Neuron (in vitro differentiated cells): ENCODE measurements around the gene UBAC2.

Experiments used
- H2AFZ ChIP-seq: one replicate; pipeline ENCODE4 v1.6.1; 2013; ENCODE audit warnings: low read depth, mild to moderate bottlenecking, inconsistent platforms, low read length, moderate library complexity
- H3K27me3 ChIP-seq: one replicate; pipeline ENCODE4 v1.6.1; 2013; ENCODE audit warnings: low read length; ENCODE audit not compliant: insufficient read depth
- H3K36me3 ChIP-seq: one replicate; pipeline ENCODE4 v1.6.1; 2013; ENCODE audit warnings: low read length; ENCODE audit not compliant: insufficient read depth
- H3K4me1 ChIP-seq: one replicate; pipeline ENCODE4 v1.6.1; 2013; ENCODE audit warnings: low read length; ENCODE audit not compliant: insufficient read depth
- H3K4me3 ChIP-seq: 2 replicates; pipeline ENCODE4 v1.5.1; 2013; ENCODE audit warnings: mild to moderate bottlenecking, low read length, moderate library complexity
- H3K9me3 ChIP-seq: one replicate; pipeline ENCODE4 v1.6.1; 2013; ENCODE audit warnings: low read length

The UBAC2 gene

DNA sequence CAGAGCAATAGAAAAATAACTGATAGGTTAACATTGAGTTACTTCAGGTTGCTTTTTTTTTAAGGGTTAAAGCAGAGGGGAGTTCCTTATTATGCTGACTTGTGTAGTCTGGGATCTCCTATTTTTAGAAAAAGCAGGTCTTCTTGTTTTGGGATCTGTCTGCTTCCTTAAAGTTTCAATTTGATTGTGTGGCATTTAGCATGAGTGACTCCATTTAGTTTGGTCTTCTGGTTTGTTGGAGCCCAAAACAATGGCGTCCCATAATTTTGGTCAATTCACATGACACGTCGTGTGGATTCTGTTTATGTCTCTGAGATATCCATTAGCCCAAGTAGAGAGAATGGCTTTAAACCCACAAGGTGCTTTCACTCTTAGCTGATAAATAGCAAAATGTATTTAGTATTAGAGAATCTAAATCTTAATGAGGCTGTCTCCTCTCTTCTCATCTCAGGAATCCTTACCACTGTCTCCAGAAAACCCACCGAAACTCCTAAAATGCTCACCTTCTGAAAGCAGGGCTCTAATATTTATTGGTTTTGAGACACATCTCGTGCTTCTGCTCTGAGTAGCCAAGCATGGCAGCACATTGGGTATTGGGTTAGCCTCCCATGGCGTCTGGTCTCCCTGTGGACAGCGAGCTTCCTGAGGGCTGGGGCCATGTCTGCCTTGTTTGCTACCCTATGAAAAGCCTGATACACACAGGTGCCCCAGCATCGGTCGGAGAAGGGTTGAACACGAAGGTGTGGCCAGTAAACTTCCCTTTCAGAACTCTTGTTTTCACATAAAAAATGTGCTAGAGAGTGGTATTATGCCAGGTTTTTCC, 173.7 kb downstream of the UBAC2 start:
- H3K4me3 ChIP-seq = no peak overlapping the region

DNA sequence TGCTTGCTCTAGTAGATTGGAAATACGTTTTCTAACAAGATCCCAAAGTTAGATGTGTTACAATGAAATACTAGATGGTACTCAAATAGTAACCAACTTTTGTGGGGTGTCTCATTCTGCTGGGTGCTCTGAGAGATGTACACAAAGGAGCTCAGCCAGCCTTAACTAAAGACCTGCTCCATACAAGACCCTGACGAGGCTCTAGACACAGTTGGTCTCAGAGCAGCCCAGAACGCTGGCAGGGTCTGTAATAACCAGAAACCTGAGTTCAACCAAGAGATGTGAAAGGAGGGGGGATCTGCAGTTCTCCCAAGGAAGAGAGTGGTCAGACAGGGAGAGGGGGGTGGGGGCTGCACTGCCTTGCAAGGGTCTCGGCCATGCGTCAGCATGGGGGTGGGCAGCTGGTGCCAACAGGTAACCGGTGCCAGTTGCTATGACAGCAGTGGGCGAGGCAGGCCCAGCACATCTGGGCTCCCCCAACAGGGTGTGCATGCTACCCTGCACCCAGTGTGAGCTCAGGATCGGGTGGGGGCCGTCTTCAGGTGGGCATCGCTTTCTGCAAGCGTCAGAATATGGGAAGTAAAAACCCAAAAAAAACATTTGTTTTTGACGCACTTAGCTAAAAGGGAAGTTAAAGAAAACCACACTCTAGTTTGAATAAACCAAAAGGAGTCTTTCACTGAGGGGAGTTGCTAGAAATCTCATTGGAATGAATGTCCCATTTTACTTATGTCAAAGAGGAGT, 174.5 kb downstream of the UBAC2 start:
- Histone ChIP-seq H3K4me3 (no peak overlapping the region), H3K27me3 (no peaks in the 10 kb centered on the region), H2AFZ (no peak overlapping the region), H3K4me1 (no peaks in the 10 kb centered on the region), H3K36me3 (peaks cover 6% of the 10 kb centered on the region), H3K9me3 (no peaks in the 10 kb centered on the region)

More for the DNA sequence above, 173.7 kb downstream of the UBAC2 start:
- peaks cover 10% of the 10 kb centered on the region for H3K36me3 ChIP-seq
- H3K27me3 ChIP-seq = no peaks in the 10 kb centered on the region
- no peaks in the 10 kb centered on the region for H3K9me3 ChIP-seq
- no peak overlapping the region for H2AFZ ChIP-seq
- no peaks in the 10 kb centered on the region for H3K4me1 ChIP-seq

DNA sequence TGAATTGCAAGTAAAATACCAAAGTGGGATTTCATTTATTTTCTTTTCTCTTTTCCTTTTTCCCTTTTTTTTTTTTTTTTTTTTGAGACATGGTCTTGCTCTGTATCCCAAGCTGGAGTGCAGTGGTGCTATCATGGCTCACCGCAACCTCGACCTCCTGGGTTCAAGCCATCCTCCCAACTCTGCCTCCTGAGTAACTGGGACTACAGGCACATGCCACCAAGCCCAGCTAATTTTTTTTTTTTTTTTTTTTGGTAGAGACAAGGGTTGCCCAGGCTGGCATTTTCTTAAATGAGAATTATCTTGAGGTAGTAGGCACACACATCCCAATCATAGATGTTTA, 175.1 kb downstream of the UBAC2 start:
- no peak overlapping the region for H3K4me3 ChIP-seq
- H3K9me3 ChIP-seq = no peaks in the 10 kb centered on the region
- H3K4me1 ChIP-seq = no peaks in the 10 kb centered on the region
- no peak overlapping the region for H2AFZ ChIP-seq
- H3K27me3 ChIP-seq = no peaks in the 10 kb centered on the region
- H3K36me3 ChIP-seq = peaks cover 3% of the 10 kb centered on the region

DNA sequence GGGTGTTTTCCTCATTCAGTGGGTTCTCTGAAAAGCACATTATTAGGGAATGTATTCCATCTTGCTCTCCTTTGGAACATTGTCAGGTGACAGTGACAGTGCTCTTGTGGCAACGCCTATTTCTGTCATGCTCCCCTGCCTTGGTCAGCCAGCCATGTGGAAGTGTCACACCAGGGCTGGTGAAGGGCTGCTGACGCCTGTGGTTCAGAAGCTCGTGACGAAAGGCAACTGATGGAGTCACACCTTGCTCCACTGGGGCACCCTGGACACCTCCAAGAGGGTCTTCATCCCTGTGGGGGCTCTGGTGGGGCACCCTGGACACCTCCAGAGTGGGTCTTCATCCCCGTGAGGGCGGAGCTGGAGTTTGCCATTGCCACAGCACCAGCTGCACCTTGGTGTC, 175.5 kb downstream of the UBAC2 start:
- no peaks in the 10 kb centered on the region for H3K4me1 ChIP-seq
- H3K9me3 ChIP-seq = no peaks in the 10 kb centered on the region
- H3K36me3 ChIP-seq = peaks cover 3% of the 10 kb centered on the region
- H2AFZ ChIP-seq = no peak overlapping the region
- no peaks in the 10 kb centered on the region for H3K27me3 ChIP-seq
- no peak overlapping the region for H3K4me3 ChIP-seq

DNA sequence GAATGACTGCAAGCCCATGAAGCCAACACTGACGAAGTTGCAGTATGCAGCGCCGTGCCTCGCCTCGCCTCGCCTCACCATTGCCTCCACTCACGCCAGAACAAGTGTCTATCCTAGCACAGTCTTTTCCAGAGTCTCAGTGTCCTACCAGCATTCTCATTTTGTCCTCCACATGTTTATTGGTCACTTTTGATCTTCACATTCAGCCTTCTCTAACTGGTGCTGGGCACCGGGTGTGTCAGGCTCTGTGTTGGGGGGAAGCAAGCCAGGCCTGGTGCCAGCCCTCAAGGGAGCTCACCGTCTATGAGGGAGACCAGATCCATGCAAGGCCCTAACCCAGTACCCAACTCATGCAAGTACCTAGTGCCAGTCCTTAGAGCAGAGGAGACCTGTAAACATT, 176.3 kb downstream of the UBAC2 start:
- no peaks in the 10 kb centered on the region for H3K9me3 ChIP-seq
- H3K36me3 ChIP-seq = peaks cover 3% of the 10 kb centered on the region
- no peak overlapping the region for H2AFZ ChIP-seq
- no peak overlapping the region for H3K4me3 ChIP-seq
- no peaks in the 10 kb centered on the region for H3K4me1 ChIP-seq
- no peaks in the 10 kb centered on the region for H3K27me3 ChIP-seq

DNA sequence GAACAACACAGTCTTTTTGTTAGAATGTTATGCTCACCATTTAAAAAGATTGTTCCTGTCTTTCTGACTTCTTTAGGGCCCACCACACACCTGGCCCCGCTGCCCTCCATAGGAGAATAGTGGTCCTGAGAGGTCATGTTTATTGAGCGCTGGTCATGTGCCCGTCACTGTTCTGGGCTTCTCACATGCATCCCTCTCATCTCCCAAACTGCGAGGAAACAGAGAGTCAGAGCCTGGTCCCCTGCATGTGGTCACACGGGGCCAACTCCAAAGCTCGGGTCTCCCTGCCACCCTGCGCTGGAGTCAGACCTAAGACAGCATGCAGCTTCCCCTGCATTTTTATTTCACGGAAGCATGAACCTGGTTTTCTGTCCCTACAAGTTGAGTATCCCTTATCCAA, 177.0 kb downstream of the UBAC2 start:
- H3K4me1 ChIP-seq = no peaks in the 10 kb centered on the region
- H3K4me3 ChIP-seq = no peak overlapping the region
- peaks cover 3% of the 10 kb centered on the region for H3K36me3 ChIP-seq
- H3K9me3 ChIP-seq = no peaks in the 10 kb centered on the region
- no peaks in the 10 kb centered on the region for H3K27me3 ChIP-seq
- no peak overlapping the region for H2AFZ ChIP-seq

DNA sequence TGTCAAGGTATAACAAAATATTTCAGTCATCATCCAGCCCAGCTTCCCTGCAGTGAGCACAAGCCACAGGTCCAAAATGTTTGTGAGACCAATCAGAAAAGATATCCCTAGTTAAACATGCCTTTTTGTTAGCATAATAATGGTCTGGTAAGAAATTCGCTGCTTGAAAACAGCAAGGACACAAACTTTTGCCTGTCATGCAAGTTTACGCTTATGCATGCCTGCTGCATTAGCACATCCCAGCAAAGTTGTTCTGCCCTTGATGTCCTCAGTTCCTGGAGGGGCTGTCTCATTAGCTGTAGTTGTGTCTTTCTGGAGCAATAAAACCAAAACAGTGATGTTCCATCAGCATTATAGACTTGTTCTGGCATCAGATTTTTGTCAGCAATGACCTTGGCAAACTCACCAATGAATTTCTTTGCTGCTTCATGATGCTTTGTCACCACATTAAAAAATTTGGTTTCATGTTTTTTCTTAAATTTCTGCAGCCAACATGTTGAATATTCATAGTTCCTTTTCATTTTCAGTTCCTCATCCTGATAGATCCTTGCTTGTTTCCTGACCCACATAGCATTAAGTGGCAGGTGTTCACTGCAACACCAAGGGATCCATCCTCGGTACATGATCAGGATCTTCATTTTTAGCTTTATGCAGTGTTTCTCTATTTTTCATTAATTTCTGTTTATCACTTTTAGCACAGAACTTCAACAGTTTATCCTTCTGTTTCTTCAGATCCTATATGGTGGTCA, 178.5 kb downstream of the UBAC2 start:
- Histone ChIP-seq H3K9me3 (no peaks in the 10 kb centered on the region), H3K4me1 (no peaks in the 10 kb centered on the region), H3K4me3 (no peak overlapping the region), H3K36me3 (peaks cover 3% of the 10 kb centered on the region), H2AFZ (no peak overlapping the region), H3K27me3 (no peaks in the 10 kb centered on the region)

DNA sequence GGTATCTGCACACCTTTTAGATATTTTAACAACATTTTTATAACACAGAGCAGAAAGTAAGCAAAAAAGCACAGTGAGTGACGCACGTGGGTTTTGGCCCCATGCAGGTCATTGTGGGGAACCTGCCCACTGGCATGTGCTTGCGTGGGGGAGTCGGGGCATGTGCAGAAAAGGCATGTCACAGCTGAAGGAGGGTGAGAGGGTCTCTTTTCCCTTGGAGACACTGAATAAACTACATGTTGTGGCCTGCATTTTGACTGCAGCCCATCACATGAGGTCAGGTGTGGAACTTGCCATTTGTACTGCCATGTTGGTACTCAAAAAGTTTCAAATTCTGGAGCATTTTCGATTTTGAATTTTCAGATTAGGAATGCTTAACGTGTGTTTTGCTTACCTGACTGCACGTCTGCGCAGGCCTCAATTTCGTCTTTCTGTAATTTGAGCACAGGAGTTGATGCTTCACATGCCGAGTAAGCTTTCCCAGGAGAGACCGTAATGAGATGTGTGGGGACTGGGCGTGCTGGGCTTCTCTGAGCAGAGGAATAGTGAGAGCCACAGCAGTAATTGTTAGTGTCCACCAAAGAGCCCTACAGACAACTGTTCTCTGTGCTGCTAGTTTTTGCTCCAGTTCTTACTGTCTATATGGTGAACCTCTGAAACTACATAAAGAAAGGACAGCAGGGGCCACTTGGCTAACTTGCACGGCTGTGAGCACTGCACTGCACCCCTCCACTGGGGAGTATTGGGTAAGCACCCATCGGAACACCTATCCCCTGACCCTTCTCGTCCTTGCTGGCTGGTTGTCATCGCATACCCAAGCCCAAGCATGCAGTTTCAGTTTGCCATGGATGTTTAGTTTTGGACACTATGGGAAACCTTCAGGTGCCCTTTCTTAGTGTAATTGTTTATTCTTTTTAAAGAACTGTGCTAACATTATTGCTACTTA, 179.5 kb downstream of the UBAC2 start:
- Histone ChIP-seq H3K4me3 (no peak overlapping the region), H3K9me3 (no peaks in the 10 kb centered on the region), H2AFZ (no peak overlapping the region), H3K27me3 (no peaks in the 10 kb centered on the region), H3K36me3 (peaks cover 3% of the 10 kb centered on the region), H3K4me1 (no peaks in the 10 kb centered on the region)

DNA sequence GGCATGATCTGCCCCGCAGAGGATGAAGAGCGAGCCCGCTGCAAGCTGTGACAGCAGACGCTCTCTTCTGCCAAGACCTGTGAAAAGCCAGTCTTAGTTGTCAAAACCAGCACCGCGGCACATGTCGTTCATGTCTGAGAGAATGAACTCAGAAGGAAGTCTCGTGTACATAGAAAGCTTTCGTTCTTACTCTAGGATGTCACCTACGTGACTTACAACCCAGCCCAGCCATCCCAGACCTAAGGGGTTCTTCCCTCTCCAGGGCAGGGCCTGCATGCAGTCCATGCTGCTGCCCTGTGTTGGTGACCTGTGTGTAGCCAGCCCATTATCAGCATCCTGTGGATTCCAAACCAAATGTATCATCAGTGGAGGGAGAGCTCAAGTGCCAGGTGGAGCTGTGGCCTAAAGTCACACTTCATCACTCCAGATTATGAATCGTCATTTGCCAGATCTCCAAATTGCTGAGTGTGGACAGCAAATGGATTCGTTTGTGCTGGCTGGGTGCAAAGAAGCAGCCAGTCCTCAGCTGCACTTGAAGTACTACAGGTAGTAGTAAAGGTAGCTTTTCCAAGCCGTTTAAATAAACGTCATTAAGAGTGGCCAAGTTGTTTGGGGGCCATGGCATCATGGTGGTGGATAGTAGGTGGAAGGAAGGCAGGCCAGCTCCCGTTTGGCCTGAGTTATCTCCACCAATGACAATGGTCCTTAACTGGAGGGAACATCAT, 180.4 kb downstream of the UBAC2 start:
- H3K9me3 ChIP-seq = no peaks in the 10 kb centered on the region
- peaks cover 9% of the 10 kb centered on the region for H3K36me3 ChIP-seq
- no peaks in the 10 kb centered on the region for H3K27me3 ChIP-seq
- H3K4me3 ChIP-seq = no peak overlapping the region
- no peaks in the 10 kb centered on the region for H3K4me1 ChIP-seq
- no peak overlapping the region for H2AFZ ChIP-seq

DNA sequence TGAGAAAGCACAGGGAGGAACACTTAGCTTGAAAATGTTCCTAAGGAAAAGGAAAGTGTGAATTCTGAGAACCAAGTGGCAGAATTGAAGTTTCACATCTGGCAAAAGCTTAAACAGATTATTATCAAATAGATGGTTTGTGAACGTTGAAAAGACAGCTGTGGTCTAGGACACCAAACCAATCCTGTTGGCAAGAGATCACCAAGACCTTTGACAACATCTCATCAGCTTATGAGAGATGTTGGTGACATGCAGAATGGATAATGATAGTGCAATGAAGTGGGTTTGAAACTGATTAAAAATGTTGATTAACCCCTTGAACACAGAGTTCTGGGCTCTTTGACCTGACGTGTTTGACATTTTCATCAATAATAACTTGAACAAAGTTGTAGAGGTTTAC, 181.1 kb downstream of the UBAC2 start:
- H3K27me3 ChIP-seq = no peaks in the 10 kb centered on the region
- H3K36me3 ChIP-seq = peaks cover 12% of the 10 kb centered on the region
- no peak overlapping the region for H2AFZ ChIP-seq
- H3K4me1 ChIP-seq = no peaks in the 10 kb centered on the region
- H3K9me3 ChIP-seq = no peaks in the 10 kb centered on the region
- H3K4me3 ChIP-seq = no peak overlapping the region

DNA sequence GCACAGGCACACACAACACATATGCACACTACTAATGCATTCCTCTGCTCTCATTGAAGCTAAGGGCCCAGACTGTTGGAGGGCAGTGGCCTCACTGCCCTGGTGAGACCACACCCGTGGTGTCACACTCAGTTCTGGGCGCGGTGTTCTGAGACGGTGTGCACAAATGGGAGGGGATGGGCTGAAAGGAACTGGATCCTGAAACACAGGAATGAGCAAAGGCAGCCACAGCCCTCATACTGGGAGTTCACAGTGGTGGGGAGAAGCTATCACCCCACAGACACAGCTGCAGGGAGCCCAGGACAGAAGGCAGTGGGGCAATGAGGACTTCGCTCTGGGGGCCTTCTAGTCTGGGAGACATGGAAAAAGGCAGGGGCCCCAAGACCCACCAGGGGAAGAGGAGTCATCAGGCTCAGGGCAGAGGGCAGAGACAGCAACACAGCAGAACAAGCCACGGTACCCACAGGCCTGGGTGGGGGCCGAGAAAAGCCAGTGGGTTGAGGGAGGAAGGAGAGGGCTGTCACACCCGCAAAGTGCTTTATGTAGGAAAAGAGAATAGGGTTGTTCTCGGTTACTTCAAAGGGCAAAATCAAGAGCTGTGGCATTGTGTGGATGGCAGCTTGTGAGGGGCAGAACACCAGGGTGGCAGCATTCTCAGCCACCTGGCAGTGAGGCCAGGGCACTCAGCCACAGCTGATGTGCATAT, 181.9 kb downstream of the UBAC2 start:
- H3K4me1 ChIP-seq = no peaks in the 10 kb centered on the region
- H3K4me3 ChIP-seq = no peak overlapping the region
- no peaks in the 10 kb centered on the region for H3K9me3 ChIP-seq
- no peak overlapping the region for H2AFZ ChIP-seq
- H3K27me3 ChIP-seq = no peaks in the 10 kb centered on the region
- H3K36me3 ChIP-seq = peaks cover 11% of the 10 kb centered on the region
